Activated CD8-positive, alpha-beta memory T cell treated with anti-CD3 and anti-CD28 coated beads for 24 hours (primary cell): ENCODE results near the gene MAGI1.

Experiments used
- DNase-seq: peaks from one replicate; pipeline ENCODE4 v3.0.0-alpha.2; 2020

The MAGI1 gene

DNA sequence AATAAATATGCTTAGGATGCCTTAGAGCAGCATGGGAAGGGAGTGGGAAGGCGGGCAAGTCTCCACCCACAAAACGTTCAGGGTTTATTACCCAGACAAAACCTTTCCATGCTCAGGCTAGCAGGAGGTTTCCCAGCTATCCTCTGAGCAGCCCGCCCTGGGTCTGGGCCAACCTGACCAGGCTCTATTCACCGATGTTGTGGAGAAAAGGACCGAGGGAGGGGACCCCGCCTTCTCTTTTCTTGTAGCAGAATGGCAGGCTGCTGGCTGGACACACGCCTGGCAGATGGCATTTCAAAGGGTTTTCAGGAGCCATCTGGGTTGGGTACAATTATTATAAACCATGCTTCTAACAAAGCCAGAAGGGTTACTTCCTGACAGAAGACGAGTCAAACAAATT lies 540.9 kb downstream of the MAGI1 start:
- no peak for DNase-seq

DNA sequence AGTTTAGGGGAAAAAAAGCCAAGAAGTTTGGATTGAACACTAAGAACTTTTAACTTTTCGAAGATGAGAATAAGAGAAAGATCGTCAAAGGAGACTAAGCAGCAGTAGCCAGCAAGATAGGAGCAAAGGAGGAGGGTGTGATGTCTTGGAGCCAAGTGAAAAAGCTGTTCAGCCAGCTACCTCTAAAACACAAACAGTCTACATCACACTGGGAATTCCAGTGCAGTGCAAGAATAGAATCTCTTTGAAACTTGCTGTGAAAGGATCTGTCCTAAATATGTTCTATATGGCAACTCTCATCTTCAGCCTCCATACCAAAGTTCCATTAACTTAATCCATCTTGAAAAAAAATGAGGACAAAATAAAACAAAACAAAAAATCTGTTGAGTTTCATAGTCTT lies 541.5 kb downstream of the MAGI1 start:
- no peak for DNase-seq

DNA sequence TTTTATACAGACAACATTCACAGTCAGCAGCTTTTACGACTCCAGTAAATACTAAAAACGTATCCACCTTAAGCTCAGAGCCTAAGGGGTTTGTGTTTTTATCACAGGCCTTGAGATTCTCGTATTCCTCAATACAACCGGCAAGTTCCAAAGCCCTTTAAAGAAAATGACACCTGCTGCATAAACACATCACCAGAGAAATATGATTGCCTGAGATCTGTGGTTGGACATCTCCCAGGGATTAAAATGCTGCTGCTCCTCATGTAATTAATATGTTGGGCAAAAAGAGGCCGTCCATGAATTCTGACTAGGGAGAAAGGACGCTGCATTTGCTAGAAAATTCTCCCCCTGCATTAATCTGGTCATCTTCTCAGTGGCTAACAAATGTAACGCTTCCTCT lies 544.8 kb downstream of the MAGI1 start:
- no peak for DNase-seq

DNA sequence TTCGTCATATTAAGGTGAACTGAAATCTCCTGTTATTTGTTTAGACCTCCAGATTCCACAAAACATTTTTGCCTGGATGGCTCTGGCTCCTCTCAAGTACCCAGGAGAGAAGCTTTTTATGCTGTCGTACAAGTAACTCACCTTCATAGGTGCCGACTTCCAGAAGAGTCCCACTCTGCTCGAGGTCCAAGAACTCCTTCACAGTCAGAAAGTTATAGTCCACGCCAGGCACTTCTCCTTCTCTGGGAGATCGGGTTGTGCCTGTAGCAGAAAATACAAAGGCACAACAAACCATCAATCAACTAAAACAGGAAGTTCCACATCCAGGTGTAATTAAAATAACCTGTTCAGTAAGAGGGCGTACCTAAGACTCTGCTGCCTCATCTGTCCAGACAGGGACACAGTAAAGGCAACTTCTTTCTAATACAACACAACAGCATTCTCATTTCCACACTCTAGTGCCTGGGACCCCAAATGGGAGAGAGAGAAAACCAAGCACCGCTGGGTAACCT lies 545.3 kb downstream of the MAGI1 start:
- DNase-seq = no peak

DNA sequence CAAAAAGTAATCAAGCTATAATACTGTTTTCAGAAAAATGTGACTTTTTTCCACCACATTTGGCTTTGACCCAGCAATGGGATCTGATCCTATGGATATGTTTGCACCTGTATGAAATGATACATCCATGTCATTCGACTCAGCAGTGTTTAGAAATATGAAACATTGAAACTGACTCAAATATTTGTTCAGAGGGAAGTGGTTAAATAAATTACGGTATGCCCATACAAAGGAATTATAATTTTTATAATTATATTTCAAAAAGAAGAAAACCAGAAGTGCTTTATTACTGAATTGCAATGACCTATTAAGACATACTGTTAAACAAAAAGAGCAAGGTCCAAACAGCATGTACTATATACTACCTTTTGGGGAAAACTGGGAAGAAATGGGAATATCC lies 546.5 kb downstream of the MAGI1 start:
- no peak for DNase-seq

DNA sequence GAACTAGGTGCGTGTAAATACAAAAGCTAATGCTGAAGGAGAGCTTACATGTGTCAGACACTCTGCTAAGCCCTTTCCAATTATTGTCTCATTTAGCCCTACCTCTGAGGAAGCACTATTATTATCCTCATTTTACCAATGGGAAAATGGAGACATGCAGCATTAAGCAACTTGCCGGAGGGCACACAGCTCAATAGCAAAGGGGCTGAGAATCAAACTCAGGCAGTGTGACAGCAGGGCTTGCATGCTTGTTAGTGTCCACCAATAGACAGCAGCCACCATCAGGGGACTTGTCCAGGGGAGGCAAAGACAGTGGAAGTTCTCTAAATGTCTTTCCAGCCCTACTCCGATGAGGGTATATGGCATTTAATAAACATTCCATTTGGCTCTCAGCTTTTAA lies 548.6 kb downstream of the MAGI1 start:
- DNase-seq = no peak

DNA sequence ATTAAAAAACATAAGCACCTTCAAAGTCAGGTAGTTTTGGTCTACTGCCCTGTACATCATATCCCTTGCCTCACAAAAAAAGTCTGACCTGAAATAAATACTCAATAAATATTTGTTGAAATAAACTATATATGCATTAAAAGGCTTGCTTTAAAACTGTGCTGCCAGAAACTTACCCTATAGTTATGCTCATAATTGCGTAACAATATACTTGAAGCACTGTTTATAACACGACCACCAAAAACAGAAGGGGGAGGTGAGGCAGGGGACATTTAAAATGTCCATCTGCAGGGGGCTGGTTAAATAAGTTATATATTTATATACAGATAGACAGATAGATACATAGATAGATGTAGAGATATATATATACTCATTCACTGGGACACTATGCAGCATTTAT lies 549.5 kb downstream of the MAGI1 start:
- no peak for DNase-seq

DNA sequence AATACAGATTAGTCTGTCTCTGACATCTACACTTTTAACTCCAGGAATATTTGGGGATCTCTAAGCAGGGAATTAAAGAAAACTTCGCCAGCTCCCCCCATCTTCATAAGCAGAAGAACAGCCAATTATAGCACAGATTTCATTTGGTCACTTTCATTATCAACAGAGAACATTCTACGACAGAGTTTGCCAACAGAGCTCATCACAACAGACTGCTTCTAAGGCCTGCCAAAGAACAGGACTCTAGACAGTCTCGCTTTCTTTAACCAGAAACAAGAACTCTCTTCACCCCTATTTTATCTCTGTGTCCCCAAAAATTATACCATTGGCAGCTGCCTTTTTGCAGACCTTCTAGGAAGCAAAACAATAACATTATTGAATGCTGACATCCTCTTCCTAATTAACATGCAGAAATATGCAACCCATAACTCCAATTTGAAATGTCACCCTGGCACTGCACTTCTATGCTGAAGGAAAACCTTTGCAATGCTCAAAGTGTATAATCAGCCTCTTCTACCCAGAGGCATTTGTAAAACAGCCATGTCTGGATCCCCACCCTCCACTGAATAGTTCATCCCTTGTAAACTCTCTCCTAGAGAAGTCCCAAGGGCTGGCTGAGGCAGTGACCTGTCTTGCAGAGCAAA lies 552.8 kb downstream of the MAGI1 start:
- DNase-seq = no peak

DNA sequence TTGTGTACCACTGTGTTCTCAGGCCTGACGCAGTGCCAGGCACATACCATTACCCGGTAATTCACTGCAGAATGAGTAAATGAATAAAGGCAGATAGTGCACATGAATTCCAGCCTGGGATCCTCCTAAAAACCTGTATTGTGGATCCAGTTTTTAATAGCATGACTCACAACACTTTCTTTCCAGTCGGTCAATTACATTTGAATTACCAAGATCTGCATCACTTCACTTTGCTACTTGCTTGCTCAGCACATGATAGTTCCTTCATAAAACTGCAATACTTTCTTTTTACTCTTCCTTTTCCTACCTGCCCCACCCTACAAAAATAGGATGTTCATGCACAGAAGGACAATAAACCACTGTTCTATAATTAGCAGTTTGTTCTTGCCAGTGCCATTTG lies 553.8 kb downstream of the MAGI1 start:
- no peak for DNase-seq

DNA sequence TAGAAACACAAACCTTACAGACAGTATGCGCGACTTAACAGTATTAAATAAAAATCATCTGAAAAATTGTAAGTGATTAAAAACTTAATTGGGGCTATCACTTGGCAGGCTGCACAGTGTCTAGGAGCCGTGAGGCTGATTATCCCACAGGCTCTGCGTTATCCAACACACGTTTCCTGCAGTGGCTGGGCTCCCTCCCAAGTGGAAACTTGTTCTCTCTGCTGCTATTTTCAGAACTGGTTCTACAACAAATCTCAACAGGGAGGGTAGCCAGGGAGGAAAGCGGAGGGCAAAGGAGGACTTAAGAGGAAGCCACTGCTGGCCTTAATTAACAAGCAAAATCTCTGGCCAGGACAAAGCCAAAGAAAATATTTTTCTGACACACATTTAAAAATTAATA lies 555.2 kb downstream of the MAGI1 start:
- no peak for DNase-seq

DNA sequence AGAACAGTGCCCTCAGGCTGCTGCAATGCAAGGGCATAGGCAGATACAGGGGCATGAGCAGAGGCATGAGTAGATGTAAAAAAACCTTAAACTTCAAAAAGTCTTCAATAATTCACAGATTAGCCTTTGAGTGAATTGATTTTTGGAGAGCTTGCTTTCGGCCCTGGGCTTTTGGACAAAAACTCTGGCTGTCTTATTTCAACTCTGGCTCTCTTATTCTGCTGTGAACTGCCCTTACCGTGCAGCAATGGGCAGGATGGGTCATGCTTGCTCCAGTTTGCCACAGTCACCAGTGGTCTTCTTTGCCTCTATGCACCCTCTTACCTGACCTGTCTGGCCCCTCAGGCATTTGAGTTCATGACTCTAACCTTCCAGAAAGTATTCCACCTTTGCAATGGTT lies 555.7 kb downstream of the MAGI1 start:
- DNase-seq = no peak

DNA sequence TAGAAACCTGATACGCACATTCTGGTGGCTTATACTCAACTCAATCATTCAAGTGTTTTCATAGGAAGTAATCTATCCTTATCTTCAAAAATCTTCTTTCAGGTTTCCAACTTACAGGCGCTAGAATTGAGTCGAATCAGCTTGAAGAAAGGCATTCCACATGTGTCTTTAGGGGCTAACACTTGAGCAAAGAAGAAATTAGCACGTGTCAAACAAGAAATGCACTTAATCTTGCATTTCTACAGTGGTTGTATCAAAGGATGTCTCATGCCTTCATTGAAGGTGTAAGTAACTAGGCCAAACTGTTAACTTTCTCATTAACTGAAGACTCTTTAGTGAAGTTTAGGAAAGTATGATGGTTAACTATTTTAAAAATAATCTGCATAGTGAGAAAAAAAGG lies 557.6 kb downstream of the MAGI1 start:
- DNase-seq = no peak

DNA sequence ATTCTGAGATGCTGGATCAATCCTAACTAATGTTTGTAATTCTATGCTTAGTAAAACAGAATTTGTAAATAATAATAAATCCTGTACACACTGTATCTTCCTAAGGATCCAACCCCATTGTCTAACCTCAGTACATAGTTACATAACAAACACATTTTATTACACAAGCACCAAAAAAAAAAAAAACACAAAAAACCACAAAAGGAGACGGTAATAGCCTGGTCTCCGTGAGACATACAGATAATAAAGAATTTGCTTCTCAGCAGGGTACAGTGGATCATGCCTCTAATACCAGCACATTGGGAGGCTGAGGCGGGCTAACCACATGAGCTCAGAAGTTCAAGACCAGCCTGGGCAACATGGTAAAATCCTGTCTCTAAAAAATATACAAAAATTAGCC lies 558.7 kb downstream of the MAGI1 start:
- DNase-seq = no peak

DNA sequence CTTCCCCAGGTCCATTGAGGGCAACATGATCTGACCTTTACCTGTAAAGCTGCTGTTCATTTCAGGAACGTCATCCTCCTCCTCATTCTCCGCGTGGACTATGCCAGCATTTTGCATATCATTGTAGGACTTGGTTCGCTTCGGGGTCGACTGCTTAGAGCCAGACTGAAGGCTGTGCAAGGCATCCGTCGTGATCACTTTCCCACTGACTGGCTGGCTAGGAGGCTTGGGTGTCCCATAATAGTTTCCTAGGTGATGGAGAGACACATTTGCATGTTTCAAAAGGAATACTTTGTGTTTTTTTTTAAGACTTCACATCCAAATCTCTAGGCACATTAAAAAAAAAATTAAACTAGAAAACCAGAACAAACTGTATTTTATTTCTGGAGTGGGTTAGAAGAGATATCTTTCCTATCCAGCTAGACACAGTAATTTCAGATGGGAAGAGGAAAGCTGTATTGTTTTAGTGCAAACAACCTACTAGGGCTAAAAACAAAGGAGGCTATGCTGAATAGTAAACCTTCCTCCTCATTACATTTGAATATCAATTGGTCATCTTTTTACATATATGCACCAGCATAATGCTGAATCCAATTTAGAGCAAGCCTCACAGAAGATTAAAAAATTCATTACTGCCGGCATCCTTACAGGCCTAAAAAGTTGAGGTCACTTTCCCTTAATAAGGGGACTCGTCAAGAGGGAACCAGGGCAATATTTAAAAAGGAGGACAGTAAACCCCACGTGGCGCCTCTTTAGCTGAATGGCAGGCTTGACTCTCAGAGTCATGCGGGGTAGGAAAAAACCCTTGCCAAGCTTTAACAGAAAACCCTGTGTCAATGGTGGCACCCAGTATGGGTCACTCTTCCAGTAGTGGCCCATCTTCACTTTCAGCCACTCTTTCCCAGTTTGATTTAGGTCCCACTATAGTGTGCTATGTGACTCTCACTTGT lies 559.9 kb downstream of the MAGI1 start:
- DNase-seq = no peak

DNA sequence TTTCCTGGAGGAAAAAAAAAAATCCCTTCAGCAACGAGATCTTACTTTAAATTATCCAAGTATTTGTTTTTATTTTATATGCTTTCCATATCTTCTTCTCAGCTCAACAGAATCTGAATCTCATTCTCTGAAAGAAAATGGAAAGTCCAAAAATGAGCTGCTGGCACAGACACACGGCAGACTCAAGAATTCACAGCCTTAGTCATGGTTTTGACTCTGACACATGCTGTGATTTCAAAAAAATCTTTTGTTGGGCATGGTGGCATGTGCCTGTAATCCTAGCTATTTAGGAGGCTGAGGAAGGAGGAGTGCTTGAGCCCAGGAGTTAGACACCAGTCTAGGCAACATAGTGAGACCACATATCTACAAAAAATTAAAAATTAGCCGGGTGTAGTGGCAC lies 565.0 kb downstream of the MAGI1 start:
- DNase-seq = no peak

DNA sequence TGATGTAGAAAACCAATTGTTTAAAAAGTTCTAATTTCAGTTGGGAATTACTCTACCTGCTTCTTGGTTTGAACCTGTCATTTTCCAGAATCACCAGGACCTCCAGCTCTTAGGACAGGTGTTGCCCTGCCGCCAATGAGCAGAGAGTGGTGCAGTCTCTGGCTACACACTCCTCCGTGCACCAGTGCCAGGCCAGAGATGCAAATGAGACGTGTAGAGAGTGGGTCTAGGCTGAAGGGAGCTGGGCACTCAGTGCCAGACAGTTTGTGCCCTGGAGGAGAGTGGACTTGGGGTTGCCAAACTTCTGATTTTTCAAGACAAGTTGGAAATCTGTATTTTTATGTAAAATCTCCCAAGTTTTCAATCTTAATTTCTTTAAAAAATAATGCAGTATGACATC lies 566.2 kb downstream of the MAGI1 start:
- no peak for DNase-seq

DNA sequence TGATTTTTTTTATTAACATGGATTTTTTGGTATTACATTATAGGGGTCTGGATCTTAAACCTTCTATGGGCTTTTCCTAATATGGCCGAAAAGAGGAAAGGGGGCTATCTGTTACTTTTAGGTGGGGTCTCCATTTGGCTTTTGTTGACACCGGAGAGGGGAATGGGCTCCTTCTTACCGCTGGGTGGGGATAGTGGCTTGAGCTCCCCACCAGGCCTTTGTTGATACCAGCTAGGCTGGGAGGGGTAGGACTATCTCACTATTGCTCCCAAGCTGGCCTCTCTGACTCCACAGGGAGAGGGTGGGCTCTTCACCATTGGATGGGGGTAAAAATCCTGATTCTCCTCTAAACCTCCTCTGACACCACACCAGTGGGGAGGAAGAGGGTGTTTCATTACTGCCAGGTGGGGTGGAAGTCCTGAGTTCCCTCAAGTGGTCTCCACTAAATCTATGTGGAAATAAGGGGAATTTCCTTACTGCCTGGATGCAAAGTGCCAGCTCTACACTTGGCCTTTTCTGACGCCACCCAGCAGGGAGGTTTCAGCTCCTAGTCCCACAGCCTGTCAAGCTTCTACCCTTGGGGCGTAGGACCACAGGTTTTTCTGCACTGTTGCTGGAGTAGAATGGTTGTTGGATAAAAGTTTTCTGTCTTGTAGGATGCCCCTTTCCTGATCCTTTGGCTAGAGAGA lies 572.3 kb downstream of the MAGI1 start:
- no peak for DNase-seq

DNA sequence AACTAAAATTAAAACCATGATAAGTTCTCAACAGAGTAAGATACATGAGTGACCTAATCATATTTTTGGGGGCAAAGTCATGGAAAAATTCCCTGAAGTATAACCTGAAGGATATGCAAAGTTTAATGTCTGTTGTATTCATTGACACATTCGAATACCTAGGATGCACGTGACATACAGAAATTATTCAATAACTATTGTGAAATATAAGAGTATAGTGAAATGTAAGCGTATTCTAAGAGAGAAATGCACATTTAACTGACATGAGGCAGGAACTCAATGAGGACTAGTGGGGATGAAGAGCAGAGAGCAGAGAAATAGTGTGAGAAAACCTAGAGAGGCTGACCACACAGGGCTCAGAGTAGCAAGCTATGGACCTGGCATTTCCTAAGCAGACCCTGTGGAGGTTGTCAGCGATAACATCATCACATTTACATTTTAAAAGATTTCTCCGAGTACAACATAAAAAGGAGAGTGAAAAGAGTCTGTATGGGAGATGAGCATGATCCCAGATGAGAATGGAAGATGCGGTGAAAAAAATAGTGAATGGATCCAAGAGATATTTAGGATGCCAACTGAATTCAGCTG lies 588.8 kb downstream of the MAGI1 start:
- no peak for DNase-seq

DNA sequence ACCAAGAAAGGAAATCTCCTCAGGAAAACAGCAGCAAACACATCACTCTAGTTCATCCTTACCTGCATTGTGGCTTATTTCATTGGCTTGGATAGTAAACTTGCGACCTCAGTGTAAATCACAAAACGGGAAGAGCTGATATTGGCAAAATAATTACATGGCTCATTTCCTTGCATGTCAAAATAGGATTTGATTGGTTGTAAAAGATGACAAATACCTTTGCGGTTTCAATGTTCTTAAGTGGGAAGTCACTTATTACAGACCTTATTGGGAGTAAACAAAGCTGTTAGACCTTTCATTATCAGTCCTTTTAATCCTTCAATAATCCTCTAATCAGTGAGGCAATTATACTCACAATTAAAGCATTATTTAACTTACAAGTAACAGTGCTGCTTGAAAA lies 590.6 kb downstream of the MAGI1 start:
- DNase-seq = no peak

DNA sequence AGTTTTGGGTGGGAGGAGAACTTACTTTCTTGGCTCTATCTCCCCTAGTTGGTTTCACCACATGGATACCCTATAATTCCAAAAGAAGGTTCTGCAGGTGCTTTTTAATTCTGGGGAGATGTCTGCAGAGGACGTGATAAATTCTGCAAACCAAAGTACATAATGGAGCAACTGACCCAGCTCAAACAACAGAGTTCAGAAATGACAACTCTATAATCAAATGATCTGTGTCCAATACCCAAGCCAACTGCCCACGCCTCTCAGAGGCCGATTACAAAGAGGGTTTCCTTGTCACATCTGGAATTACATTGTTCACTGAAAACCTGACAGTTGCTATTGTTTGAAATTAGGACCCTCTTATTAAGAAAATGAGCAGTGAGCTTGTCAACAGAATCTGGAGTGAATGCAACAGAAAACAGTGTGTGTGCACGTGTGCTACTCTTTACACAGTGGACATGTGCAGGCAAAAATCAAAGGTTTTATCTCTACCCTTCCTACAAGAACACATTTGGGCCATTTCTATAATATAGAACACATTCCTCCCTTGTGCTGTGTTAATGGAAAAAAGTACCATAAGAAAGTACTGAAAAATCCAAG lies 593.0 kb downstream of the MAGI1 start:
- DNase-seq = no peak

DNA sequence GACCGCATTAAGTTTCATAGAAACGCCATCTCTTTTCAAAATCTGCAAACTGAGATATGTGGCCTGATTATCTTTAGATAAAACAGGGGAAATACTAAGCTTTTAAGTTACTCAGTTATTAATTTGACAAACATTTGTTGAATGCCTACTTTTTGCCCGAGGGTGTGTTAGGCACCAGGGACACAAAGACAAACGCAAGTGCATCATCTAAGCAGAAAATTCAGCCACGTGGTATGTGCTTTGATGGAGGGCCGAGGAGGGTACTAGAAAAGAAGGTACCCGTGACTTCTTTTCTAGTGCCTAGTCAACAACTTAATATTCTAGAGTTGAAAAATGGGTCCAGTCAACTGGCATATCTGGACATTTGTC lies 594.3 kb downstream of the MAGI1 start:
- no peak for DNase-seq

DNA sequence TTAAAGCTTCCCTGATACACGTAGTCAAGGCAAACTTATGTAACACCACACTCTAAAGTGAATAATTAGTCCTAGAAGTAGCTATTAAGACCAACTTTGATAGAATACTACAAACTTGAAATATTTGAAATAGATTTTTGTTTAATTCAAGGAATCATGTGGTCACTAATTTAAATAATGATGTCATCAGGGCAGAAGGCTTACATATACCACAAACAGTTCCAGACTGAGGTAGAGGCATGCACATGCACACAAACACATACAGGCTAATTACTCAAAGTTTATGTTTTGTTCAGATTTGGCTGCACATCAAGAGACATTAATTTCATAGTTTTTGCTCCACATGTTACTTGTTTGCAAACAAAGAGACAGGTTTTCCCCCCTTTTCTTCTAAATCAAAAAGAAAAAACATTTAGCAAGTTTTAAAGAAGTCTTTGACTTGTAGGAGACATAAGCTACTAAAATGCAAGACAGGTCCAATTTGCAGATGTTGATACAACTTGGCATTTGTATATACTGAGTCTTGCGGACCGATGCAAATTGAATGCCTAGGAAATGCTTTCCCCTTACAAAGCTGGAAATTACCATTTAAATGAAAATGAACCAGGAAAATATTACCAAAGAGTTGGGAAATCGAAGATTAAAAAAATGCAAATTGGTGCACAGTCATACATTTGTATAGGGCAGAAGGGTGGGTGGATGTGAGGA lies 594.8 kb downstream of the MAGI1 start:
- no peak for DNase-seq
